MG63 (cell line): ENCODE measurements around the gene HRH2. TPM values are rescaled to one million over a fixed set of nuclear protein-coding genes. Genes with fewer than 3 reads are reported as not detected.
"Not testable (repeated sequence)": the region's sequence is repeated elsewhere in the genome, so short reads cannot be mapped to it uniquely, and the experiment has no call there.

ENCODE experiments used
- DNase-seq: peaks from one replicate; pipeline ENCODE4 v3.0.0-alpha.2; 2020
- H3K27me3 ChIP-seq: fragments of 250-450 bp; sonication (Bioruptor Pico); 2 replicates; pipeline ENCODE4 v1.5.1; 2020; ENCODE audit warnings: mild to moderate bottlenecking, moderate library complexity
- H3K36me3 ChIP-seq: fragments of 250-450 bp; sonication (Bioruptor Pico); 2 replicates; pipeline ENCODE4 v1.5.1; 2020; ENCODE audit warnings: mild to moderate bottlenecking, moderate library complexity
- H3K4me3 ChIP-seq: fragments of 250-450 bp; sonication (Bioruptor Pico); 2 replicates; pipeline ENCODE4 v1.5.1; 2020; ENCODE audit warnings: mild to moderate bottlenecking, moderate library complexity
- H3K9me3 ChIP-seq: fragments of 250-450 bp; sonication (Bioruptor Pico); 2 replicates; pipeline ENCODE4 v1.5.1; 2020; ENCODE audit warnings: mild to moderate bottlenecking, moderate library complexity
- total RNA-seq: library from RNA; depleted of rRNA; stranded (reverse); fragments of >200 nt; shearing (Covaris generic); gene quantifications from 2 replicates; pipeline ENCODE4 v1.2.3, GENCODE V29; 2014; ENCODE audit warnings: low replicate concordance

Gene HRH2
- total RNA-seq, 1 experiment from 2014 or later, result not detected

DNA sequence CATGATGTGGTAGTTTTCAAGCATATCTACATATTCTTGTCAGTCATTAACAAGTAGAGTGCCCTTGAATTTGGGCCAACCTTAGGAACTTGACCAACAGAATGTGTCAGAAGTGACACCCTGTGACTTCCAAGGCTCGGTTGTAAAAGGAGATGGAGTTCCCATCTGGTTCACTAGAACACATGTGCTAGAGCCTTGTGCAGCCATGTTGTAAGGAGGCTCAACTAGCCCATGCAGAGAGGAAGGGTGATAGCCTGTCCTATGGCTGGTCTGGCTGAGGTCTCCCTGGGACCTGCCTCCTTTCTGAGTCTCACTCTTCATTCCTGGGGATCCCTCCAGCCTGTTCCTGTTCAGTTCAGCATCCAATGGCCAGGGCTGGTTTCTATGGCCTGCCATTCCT, 28.1 kb upstream of the HRH2 start:
- H3K4me3 ChIP-seq, result no peak overlapping the region
- H3K9me3 ChIP-seq, result no peaks in the 10 kb centered on the region; the same call in 1 of the 2 replicates
- no peak for DNase-seq
- H3K36me3 ChIP-seq, result no peaks in the 10 kb centered on the region
- H3K27me3 ChIP-seq, result no peaks in the 10 kb centered on the region

DNA sequence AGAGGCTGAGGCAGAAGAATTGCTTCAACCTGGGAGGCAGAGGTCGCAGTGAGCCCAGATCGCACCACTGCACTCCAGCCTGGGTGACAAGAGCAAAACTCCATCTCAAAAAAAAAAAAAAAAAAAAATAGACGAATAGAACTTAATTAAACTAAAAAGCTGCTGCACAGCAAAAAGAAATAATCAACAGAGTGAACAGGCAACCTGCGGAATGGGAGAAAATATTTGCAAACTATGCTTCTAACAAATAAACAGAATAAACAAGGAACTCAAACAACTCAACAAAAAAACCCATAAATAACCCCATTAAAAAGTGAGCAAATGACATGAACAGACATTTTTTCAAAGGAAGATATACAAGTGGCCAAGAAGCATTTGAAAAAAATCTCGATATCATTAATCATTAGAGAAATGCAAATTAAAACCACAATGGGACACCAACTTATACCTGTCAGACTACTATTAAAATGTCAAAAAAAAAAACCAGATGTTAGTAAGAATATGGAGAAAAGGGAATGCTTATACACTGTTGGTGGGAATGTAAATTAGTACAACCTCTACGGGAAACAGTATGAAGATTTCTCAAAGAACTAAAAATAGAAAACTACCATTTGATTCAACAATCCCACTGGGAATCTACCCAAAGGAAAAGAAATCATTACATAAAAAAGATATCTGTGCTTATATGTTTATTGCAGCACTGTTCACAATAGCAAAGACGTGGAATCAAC, 21.9 kb upstream of the HRH2 start:
- Histone ChIP-seq H3K4me3 (no peak overlapping the region), H3K27me3 (peaks cover 8% of the 10 kb centered on the region), H3K36me3 (no peaks in the 10 kb centered on the region), H3K9me3 (no peaks in the 10 kb centered on the region; the same call in 1 of the 2 replicates)
- no peak for DNase-seq

DNA sequence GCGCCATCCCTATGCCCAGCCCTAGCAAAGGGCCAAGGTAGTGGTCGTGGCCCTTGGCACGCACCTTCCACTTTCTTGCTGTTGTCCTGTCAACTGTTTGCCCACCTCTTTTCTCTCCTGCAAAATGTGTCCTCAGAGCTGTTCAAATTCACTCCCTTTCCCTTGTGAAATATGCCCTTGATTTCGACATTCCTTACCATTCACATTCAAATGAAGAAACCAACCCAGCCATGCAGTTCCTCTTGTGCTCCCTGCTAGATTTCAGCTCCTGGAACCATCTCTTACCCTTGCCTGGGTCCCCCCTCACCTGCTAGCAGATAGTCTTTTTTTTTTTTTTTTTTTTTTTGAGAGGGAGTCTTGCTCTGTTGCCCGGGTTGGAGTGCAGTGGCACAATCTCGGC, 19.6 kb upstream of the HRH2 start:
- H3K36me3 ChIP-seq, result no peaks in the 10 kb centered on the region
- peaks cover 8% of the 10 kb centered on the region for H3K27me3 ChIP-seq

DNA sequence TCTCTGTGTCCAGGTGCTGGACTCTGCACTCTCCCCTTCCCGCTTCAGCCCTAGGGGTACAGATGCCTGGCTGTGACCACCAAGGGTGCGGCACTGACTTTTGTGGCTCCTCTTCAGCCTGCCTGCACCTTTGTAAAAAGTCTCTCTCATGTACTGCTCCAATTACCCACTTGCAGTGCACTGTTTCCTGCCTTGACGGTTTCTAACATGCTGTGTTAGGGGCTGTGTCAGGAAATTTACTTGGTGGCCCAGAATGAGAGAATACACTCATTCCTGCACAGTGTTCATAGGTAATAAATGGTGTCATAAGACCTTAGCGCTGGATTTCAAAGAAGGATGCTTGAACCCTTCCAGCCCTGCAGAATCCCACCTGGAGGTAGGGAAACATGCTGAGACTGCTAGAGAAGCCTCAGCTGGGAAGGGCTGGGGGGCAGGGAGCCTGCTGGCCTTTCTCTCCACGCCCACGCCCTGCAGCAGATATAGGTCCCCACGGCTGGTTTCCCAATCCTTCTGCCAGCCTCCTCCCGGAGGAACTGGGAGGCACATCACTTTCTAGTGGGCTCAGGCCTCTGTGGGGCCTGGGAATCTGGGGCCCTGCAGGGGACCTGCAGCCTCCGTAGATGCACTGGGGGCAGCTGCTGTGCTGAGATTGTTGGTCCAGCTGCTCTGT, 17.6 kb upstream of the HRH2 start:
- Histone ChIP-seq H3K4me3 (no peak overlapping the region), H3K9me3 (no peaks in the 10 kb centered on the region; the same call in 1 of the 2 replicates), H3K36me3 (no peaks in the 10 kb centered on the region), H3K27me3 (peaks cover 8% of the 10 kb centered on the region)
- no peak for DNase-seq

More for the DNA sequence above, 19.6 kb upstream of the HRH2 start:
- H3K9me3 ChIP-seq, result no peaks in the 10 kb centered on the region; the same call in 1 of the 2 replicates
- no peak for DNase-seq
- H3K4me3 ChIP-seq, result no peak overlapping the region

DNA sequence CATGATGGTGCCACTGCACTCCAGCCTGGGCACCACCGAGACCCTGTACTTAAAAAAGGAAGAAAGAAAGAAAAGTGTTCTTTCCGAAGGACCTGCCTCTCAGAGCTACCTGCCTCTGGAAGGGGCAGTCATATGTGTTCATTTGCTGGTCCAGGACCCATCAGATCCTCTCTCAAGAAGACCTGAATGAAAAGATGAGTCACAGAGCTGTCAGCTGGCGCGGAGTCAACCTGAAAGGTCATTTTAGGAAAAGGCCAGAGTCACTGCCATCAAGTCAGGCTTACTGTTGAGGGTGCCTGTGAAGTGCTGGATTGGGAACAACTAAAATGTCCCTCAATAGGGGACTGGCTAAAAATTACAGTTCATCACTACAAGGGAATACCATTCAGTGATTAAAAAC, 14.9 kb upstream of the HRH2 start:
- Histone ChIP-seq H3K9me3 (no peaks in the 10 kb centered on the region; the same call in 1 of the 2 replicates), H3K36me3 (no peaks in the 10 kb centered on the region), H3K27me3 (peaks cover under 1% of the 10 kb centered on the region; the same call in 1 of the 2 replicates), H3K4me3 (no peak overlapping the region)
- DNase-seq, result peak; percentile 24

DNA sequence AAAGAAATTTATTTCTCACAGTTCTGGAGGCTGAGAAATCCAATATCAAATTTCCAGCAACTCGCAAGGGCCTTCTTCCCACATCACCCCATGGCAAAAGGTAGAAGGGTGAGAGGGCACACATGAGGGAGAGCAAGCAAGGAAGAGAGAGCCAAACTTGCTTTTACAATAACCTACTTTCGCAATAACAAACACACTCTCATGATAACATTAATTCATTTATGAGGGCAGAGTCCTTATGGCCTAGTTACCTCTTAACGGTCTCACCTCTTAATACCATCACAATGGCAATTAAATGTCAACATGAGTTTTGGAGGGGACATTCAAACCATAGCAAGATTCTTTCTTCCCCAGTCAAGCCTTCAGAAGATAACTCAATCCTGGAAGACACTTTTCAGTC, 11.6 kb upstream of the HRH2 start:
- Histone ChIP-seq H3K27me3 (no peaks in the 10 kb centered on the region), H3K36me3 (no peaks in the 10 kb centered on the region), H3K9me3 (peaks cover 2% of the 10 kb centered on the region; the same call in 1 of the 2 replicates), H3K4me3 (no peak overlapping the region)
- no peak for DNase-seq

DNA sequence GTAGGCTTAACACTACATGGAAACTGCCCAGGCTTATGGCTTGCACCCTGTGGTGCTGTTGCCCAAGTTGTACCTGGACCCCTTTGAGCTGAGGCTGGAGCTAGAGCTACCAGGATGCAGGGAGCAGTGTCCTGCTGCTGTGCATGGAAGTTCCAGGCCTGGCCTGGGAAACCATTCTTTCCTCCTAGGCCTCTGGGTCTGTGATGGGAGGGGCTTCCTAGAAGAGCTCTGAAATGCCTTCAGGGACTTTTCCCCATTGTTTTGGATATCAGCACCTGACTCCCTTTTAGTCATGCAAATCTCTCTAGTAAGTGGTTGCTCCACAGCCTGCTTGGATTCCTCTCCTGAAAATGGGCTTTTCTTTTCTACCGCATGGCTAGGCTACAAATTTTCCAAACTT, 7.9 kb upstream of the HRH2 start:
- Histone ChIP-seq H3K36me3 (no peaks in the 10 kb centered on the region), H3K9me3 (peaks cover 2% of the 10 kb centered on the region; the same call in 1 of the 2 replicates), H3K4me3 (no peak overlapping the region), H3K27me3 (no peaks in the 10 kb centered on the region; the same call in 1 of the 2 replicates)
- DNase-seq, result no peak

DNA sequence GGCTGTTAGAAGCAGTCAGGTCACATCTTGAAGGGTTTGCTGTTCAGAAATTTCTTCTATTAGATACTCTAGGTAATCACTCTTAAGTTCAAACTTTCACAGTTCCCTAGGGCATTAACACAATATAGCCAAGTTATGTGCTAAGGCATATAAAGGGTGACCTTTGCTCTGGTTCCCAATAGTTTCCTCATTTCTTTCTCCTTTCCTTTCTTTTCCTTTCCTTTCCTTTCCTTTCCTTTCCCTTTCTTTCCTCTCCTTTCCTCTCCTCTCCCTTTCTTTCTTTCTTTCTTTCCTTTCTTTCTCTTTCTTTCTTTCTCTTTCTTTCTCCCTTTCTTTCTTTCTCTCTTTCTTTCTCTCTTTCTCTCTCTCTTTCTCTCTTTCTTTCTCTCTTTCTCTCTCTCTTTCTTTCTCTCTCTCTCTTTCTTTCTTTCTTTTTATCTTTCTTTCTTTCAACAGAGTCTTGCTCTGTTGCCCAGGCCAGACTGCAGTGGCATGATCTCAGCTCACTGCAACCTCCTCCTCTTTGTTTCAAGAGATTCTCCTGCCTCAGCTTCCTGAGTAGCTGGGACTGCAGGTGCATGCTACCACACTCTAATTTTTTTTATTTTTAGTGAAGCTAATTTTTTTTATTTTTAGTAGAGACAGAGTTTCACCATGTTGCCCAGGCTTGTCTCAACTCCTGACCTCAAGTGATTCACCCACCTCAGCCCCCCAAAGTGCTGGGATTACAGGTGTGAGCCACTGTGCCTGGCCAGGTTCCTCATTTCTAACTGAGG, 7.3 kb upstream of the HRH2 start:
- not testable (repeated sequence) for H3K4me3 ChIP-seq

DNA sequence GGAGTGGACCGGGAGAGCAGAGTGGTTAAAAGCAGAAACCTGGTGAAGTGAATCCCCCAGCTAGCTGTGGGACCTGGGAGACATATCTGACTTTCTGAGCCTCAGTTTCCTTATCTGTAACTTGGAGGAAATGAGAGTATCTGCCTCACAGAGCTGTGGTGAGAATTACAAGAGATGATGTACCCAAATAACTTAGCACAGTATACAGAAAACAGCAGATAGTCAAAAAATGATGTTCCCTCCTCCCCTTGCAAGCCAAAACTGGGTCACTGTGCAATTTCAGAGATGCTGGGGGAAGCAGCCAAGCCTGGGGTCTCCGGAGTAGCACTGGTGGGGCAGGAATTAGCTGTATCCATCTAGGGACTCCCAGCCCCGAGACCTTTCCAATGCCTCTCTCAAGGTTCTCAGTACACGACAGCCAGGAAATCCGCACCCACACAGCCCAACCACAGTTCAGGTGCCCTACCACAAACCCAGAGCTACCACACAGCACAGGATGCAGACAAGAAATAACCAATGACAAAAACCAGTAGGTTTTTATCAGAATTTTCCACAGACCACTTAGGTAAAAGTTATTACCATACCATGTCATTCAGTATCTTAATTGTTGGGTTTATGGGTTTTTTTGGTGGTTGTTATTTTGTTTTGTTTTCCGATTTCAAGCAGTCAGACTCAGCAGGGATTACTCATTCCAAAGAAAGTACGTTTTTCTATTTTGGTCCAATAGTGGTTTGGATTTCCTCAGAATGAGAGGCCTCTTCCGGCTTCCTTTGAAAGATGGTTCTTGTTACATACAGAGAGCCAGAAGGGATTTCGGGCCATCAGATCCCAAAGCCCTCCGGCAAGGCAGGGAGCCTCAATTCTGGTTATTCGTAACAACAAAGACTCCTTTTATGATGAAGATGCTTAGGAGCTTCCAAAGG, 4.9 kb upstream of the HRH2 start:
- no peak for DNase-seq

More for the DNA sequence above, 7.3 kb upstream of the HRH2 start:
- not testable (repeated sequence) for H3K9me3 ChIP-seq, DNase-seq, H3K27me3 ChIP-seq, H3K36me3 ChIP-seq

DNA sequence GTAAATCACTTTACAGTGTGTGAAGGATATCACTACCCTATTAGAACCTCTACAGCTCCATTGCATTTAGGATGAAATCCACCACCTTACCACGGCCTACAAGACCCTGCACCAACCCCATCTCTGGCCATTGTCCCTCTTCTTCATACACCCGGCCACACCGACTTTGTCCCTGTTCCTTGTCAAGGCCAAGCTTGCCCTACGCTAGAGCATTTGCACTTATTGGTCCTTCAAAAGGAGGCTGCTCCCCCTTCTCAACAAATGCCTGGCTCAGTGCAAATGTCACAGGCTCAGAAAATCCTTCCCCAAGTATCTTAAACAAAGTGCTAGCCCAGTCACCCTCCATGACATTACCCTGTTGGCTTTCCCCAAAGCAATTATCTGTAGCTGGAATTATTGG, 4.1 kb upstream of the HRH2 start:
- H3K27me3 ChIP-seq, result peaks cover 3% of the 10 kb centered on the region; the same call in 1 of the 2 replicates
- no peak overlapping the region for H3K4me3 ChIP-seq
- H3K9me3 ChIP-seq, result 0 out of 2 replicates have a peak, but pooled peaks cover 2% of the 10 kb centered on the region
- no peaks in the 10 kb centered on the region for H3K36me3 ChIP-seq
- DNase-seq, result no peak

More for the DNA sequence above, 4.9 kb upstream of the HRH2 start:
- 0 out of 2 replicates have a peak, but pooled peaks cover 2% of the 10 kb centered on the region for H3K9me3 ChIP-seq
- no peaks in the 10 kb centered on the region for H3K36me3 ChIP-seq
- H3K27me3 ChIP-seq, result peaks cover 3% of the 10 kb centered on the region; the same call in 1 of the 2 replicates
- H3K4me3 ChIP-seq, result no peak overlapping the region

DNA sequence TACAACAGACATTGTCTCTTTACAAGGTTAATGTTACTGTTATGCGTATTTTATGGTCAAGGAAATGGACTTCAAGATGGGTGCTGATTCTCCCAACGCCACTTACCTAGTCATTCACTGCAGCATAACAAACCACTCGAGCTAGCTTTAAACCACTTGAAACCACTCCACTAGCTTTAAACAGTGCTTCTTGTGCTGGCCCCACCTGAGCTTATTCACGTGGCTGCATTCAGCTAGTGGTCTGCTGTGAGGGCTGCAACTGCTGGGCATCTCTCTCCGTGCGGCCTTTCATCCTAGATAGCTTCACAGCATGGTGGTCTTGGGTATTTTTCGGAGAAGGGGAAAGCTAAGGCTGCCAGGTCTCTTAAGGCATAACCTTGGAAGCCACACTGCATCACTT, 3.5 kb upstream of the HRH2 start:
- Histone ChIP-seq H3K4me3 (no peak overlapping the region), H3K36me3 (no peaks in the 10 kb centered on the region), H3K27me3 (peaks cover 3% of the 10 kb centered on the region; the same call in 1 of the 2 replicates), H3K9me3 (0 out of 2 replicates have a peak, but pooled peaks cover 2% of the 10 kb centered on the region)
- DNase-seq, result no peak

DNA sequence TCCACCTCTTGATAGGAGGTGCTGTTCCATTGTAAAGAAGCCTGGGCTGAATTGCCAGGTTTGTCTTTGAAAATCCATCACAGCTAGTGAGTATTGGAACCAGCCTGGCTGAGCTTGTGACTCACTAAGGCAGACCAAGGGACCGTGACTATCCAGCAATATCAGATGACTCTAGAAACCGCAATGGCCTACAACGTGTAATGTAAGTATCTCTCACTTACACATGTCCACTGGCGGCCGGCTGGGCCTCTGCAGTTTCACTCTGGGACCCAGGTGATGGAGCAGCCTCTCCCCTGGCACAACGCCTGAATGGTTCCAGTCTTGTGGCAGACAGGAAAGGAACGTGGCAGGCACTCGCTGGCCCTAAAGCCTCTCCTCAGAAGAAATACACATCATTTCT, 3.1 kb upstream of the HRH2 start:
- peaks cover 3% of the 10 kb centered on the region; the same call in 1 of the 2 replicates for H3K27me3 ChIP-seq
- no peak overlapping the region for H3K4me3 ChIP-seq
- H3K9me3 ChIP-seq, result 0 out of 2 replicates have a peak, but pooled peaks cover 2% of the 10 kb centered on the region
- DNase-seq, result no peak
- no peaks in the 10 kb centered on the region for H3K36me3 ChIP-seq

DNA sequence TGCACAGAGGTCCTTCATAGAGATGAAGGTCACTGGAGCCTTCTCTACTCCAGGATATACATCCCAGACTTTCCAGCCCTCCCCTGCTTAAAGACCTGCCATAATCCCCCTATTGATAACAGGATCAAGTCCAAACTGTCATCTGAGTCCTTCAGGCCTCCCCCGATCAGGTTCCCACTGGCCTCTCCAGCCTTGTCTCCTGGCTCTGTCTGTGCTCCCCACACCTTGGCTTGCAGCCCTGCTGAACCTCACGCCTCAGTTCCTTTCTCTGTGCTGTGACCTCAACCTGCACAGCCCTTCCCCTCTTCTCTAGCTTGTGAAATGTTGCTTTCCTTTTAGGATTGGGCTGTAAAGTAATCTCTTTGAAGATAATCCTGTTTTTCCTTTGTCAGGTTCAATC, 2.5 kb upstream of the HRH2 start:
- DNase-seq, result no peak

DNA sequence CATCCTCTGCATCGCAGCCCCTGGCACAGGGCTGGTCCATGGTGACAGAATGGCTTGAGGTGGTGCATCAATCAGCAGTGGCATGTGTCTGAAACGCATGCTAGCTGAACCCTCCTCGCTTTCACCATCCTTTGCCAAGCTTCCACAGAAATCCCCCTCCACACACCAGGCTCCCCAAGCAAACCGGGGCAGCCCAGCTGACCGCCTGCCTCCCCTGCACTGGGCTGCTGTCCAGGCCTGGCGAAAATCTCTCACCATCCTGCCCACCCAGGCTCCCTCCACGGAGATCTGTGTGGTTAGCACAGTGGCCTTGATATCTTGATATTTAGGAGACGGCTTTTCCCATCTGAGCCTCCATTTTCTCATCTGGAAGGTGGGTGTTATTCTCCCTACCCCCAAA, 905 bp upstream of the HRH2 start:
- Histone ChIP-seq H3K36me3 (no peaks in the 10 kb centered on the region), H3K27me3 (peaks cover 3% of the 10 kb centered on the region; the same call in 1 of the 2 replicates), H3K9me3 (no peaks in the 10 kb centered on the region), H3K4me3 (no peak overlapping the region)
- no peak for DNase-seq

More for the DNA sequence above, 2.5 kb upstream of the HRH2 start:
- Histone ChIP-seq H3K27me3 (peaks cover 3% of the 10 kb centered on the region; the same call in 1 of the 2 replicates), H3K9me3 (0 out of 2 replicates have a peak, but pooled peaks cover under 1% of the 10 kb centered on the region), H3K4me3 (no peak overlapping the region), H3K36me3 (no peaks in the 10 kb centered on the region)

DNA sequence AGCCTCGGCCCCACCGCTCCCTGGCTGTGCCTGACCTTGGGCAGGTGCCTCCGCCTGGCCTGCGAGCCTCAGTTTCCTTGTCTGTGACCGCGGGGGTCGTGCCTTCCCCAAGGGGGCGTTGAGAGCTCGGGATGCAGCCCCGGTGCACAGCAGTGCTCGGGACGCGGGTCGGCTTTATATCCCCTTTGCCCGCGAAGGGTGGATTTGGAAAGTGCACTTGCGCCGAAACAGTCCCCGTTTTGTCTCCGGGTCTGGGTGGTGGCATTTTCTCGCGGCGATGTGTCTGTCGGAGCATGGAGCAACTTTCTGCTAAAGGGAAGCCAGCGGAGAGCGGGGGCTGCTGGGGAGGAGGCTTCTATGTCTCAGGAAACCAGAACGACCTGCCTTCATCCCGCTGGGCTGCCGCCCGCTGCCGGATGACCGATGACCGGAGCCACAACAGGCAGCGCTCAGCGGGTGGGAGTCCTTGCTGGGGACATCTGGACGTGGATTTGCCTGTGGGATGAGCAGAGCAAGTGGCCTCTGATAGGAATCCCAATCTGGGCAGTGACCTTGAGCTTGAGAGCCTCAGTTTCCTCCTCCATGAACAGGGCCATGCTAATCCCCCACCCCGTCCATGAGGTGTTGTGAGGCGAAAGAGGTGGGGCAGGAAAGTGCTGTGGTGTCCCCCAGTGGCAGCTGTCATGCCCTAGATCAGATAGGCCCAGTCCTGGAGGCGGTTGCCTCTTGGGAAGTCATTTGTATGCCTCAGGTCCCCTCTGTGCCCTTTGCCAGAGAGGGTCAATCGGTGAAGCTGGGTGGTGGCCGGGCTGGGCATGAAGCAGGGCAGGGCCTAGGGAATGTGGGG, 651 bp downstream of the HRH2 start:
- no peak for DNase-seq
- no peaks in the 10 kb centered on the region for H3K9me3 ChIP-seq
- H3K36me3 ChIP-seq, result no peaks in the 10 kb centered on the region
- H3K27me3 ChIP-seq, result peaks cover 7% of the 10 kb centered on the region; the same call in 1 of the 2 replicates
- H3K4me3 ChIP-seq, result no peak overlapping the region
